ENCODE data around the gene CNNM4.
A peak's percentile ranks its signal among the peaks of the same experiment; 100 is the strongest.

CNNM4 gene

GRCh38 chr2:96810783-96811192 is 50.1 kb downstream of the CNNM4 start:
- DNase-seq (ENCODE audit: low spot score), result no peak

DNA sequence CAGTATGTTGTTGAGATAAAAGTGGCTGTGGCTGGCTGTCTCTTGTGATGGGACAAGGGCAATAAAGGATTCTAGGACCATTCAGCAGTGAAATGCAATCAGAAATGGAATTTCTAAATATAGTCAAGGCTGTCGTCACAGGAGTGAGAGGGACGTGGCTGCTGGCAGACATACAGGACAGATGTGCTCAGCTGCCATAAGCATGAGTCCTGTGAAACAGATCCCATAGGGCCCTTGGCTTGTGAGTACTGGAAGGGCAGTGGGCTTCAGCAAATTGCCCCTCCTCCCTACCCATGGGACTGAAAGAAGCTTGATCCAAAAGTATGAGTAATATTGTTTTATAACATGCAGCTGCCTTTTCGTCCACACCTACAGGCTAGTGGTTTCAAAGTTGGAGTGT is 51.2 kb downstream of the CNNM4 start:
- DNase-seq (ENCODE audit: low spot score), result no peak

DNA sequence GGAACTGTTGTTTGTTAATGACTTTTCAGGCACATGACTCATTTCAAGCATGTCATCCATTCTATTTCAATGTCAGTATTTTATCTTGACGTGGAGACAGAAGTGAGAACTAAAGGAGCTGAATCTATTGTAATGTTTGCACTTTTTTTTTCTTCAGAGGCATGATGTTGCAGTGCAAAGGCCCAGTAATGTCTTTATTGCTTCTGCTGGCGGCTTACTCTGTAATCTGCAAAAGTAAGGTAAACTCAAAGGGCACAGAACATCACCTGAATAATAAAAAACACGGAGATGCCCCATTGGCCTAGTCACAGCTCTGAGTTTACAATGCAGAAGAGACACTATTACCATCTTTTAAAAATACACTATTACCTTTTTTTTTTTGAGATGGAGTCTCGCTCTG is 53.0 kb downstream of the CNNM4 start:
- DNase-seq (ENCODE audit: low spot score), result no peak

DNA sequence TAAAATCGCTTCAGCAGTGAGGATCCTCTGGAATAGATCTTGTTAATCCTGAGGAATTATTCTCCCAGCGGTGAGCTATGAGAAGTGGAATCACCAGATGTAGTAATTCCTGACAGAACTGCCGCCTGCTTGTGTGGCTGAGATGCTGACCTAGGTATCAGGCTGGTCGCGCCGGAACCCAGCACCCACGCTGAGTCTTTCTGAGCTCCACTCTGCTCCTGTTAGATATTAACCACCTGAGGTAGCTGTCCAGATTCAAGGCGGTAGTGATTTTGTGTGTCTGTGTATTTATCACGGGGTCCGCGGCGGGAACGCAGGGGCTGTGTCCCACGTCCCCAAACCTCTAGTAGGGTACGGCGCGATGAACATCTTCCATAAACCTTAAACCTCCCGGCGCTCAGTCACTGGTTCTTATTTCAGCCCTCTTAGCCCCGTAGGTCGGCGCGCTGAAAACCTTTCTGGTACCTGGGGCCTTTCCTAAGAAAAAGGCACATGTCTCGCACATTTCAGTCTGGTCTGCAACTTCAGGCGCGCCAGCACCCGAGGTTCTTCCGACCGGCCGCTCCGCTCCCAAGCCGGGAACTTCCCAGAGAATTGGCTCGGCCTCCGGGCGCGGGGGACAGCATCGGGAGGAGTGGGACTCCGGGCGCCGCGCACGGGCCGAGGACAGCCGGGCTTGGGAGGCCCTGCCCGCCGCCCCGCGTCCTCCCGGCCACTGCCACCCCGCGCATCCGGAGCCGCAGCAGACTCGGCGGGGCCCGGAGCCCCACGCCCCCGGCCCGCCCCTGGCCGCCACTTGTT is 54.8 kb downstream of the CNNM4 start:
- peak; percentile 14 for DNase-seq (ENCODE audit: low spot score)

DNA sequence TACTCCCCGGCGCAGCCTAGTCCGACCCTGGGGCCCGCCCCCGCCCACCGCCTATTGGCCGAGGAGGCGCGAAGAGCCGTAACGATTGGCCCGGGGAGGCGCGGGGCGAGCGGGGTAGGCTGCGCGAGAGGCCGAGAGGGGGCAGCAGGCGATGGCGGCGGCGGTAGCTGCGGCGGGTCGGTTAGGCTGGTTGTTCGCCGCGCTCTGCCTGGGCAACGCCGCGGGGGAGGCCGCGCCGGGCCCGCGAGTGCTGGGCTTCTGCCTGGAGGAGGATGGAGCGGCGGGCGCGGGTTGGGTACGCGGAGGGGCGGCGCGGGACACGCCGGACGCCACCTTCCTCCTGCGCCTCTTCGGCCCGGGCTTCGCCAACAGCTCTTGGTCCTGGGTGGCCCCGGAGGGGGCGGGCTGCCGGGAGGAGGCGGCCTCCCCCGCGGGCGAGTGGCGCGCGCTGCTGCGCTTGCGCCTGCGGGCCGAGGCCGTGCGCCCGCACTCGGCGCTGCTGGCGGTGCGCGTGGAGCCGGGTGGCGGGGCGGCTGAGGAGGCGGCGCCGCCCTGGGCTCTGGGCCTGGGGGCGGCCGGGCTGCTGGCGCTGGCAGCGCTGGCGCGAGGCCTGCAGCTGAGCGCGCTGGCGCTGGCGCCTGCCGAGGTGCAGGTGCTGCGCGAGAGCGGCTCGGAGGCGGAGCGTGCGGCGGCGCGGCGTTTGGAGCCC is 55.6 kb downstream of the CNNM4 start, which contains the start of gene CNNM3:
TSS of gene CNNM3 (plus strand) at position 142 of the 709 bp plus-strand sequence. CDS start at position 152, 10 bp downstream.
- DNase-seq (ENCODE audit: low spot score), result peak; percentile 94

DNA sequence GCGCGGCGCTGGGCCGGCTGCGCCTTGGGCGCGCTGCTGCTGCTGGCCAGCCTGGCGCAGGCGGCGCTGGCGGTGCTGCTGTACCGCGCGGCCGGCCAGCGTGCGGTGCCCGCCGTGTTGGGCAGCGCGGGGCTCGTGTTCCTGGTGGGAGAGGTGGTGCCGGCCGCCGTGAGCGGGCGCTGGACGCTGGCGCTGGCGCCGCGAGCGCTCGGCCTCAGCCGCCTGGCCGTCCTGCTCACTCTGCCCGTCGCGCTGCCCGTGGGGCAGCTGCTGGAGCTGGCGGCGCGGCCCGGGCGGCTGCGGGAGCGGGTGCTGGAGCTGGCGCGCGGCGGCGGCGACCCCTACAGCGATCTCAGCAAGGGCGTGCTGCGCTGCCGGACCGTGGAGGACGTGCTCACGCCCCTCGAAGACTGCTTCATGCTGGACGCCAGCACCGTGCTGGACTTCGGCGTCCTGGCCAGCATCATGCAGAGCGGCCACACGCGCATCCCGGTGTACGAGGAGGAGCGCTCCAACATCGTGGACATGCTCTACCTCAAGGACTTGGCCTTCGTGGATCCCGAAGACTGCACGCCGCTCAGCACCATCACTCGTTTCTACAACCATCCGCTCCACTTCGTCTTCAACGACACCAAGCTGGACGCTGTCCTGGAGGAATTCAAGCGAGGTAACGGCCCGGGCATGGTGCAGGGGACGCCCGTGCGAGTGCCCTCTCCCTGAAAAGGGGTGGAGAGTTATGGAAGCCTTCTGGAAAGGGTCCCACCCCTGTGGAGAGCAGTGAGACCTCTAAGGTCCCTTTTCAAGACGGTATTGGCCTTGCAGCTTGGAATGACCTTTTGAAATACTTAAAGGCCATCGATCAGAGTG is 56.4 kb downstream of the CNNM4 start:
- no peak for DNase-seq (ENCODE audit: low spot score)

GRCh38 chr2:96817882-96818281 is 57.2 kb downstream of the CNNM4 start:
- no peak for DNase-seq (ENCODE audit: low spot score)

DNA sequence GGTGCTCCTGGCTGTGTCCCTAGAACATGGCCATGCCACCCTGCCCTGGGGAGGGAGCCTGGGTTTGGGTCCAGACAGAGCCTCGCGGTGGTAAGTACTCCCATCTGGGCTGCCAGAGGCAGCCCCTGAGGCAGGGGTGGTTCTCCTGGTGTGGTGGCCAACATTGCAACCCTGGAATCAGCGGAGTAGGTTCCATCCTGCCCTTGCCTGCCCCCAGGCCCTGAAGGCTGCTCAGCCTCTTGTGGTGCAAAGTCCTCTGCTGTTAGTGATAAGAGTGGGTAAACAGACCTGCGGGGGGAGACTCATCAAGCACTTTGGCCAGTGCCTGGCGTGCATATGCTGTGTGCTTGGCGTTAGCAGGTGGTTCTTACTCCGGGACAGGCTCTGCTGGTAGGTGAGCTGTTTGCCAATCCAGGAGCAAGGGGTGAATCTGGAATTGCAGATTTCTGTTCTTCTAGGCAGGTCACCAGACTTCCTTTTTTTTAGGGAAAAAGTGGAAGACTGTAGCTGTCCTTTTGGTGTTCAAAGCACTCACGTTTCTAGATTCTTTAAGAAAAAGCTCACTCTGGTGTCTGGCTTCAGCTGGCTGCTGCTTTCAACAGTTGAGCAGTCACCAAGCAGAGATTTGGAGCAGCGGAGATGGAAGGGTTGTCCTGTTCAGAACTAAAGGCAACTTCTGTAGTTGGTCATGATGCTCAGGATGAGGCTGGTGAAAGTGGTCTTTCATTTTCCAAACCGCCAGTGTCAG is 58.6 kb downstream of the CNNM4 start:
- peak; percentile 56 for DNase-seq (ENCODE audit: low spot score)

- no peak for DNase-seq (ENCODE audit: low spot score)
Observed at GRCh38 chr2:96819876-96820511, 59.3 kb downstream of the CNNM4 start.

GRCh38 chr2:96821113-96821675 is 60.5 kb downstream of the CNNM4 start:
- no peak for DNase-seq (ENCODE audit: low spot score)

- DNase-seq (ENCODE audit: low spot score), result no peak
Observed at GRCh38 chr2:96822786-96823185, 62.1 kb downstream of the CNNM4 start.

DNA sequence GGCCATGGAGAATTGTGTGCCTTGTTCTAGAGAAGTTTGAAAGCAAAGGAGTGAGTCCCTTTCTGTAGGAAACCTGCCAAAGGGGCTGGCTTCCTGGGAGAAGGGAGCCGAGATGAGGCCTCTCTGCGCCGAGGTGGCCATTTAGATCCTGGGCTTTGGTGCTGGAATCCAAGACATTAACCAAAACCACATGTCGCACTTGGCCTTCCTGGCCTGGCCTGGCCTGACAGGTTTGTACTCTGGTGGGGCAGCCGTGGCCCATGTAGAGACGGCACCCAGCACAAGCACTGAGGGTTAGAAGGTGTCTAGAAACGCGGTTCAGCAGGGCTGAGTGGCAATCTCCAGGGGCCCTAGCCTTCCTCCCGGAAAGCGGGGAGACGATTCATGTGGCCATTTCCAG is 62.5 kb downstream of the CNNM4 start:
- DNase-seq (ENCODE audit: low spot score), result no peak

DNA sequence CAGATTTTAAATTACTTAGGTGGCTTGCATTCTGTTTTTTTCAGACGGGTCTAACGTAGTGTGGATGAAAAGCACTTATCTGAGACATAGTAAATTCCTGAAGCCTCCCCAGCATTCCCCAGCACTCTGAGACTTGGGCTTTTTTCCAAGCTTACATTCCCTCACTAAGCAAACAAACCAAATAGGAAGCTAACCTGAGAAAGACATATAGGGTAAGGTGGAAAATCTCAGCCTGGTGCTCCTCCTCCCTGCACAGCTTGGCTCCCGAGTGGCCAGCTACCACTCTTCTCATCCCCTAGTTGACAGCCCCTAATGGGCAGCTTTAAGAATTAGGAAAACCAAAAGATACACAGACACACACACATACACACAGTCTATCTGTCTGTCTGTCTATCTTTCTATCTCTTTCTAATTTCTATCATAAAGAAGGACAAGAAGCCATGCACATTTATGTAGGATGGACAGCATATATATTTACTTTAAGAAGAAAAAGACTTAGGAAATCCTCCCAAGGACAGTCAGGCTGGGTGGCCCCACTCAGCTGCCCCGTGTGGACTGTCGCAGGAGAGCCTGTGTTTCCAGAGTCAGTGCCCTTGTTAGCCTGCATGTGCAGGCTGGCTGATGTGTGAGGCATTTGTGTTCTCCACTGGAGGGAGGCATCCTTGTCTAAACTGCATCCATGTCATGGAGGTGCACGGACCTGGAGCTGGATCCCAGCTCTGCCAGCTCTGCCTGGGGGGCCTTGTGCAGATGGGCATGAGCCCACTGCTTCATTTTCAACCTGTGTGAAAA is 63.6 kb downstream of the CNNM4 start:
- no peak for DNase-seq (ENCODE audit: low spot score)

DNA sequence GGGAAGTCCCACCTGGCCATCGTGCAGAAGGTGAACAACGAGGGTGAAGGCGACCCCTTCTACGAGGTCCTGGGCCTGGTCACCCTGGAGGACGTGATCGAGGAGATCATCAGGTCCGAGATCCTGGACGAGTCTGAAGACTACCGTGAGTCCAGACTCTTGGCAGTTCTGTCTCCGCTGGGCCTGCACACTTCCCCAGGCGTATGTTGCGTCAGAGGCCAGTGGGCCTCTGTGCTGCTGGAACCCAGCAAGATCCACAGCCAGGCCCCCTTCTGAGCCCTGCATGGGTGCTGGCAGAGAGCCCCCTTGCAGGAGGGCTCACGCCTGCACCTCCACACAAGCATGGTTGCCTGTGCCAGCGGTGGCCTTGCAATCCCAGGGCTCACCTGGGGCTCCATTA is 64.4 kb downstream of the CNNM4 start:
- DNase-seq (ENCODE audit: low spot score), result no peak

- no peak for DNase-seq (ENCODE audit: low spot score)
Observed at GRCh38 chr2:96826546-96827278, 66.0 kb downstream of the CNNM4 start.

DNA sequence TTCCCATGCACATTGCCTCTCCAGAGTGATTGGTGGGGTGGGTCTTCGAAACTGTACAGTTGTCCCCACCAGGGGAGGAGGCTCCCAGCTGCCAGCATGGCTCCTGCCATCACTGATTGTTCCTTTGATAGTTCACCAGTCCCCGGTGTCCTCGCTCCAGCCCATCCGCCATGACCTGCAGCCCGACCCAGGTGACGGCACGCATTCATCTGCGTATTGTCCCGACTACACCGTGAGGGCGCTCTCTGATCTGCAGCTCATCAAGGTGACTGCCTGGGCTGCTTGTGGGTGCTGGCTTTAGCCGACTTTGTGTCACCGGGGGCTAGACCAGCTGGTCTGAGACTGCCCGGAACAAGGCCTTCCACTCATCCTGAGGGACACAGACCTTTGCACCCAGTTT is 67.7 kb downstream of the CNNM4 start:
- DNase-seq (ENCODE audit: low spot score), result no peak

- DNase-seq (ENCODE audit: low spot score), result no peak
Observed at GRCh38 chr2:96828874-96829273, 68.2 kb downstream of the CNNM4 start.

DNA sequence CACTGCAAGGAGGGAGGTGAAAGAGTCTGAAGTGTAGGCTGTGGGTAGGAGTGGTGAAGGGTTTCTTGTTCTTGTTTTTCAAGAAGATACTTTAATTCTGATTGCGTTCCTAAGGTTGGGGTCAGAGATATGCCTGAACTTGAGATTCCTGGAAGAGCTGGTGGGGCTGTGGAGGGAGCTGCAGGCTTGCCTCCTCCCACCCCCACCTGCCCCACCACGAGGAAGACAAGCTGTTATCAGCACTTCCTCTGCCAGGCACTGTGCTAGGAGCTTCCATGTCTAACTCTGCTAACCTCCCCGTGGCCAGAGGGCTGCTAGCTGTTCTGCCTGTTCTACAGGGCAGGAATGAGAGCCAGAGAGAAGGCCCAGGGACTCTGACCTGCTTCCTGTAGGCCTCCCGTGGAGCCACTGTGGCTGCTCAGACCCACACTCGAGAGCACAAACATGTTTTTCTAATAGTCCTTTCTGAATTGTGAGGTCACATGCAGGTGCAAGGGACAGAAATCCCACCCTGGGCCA is 69.4 kb downstream of the CNNM4 start:
- no peak for DNase-seq (ENCODE audit: low spot score)

GRCh38 chr2:96831679-96832078 is 71.0 kb downstream of the CNNM4 start:
- no peak for DNase-seq (ENCODE audit: low spot score)
